HepG2 (cell line): ENCODE data around the gene HS6ST1. TPM values are rescaled to one million over a fixed set of nuclear protein-coding genes. Genes with fewer than 3 reads are reported as not detected.

Experiments
- CBX5 ChIP-seq: sonication (generic); formaldehyde crosslinking; IDR thresholded peaks from 2 replicates; pipeline ENCODE4 v1.4.0; 2020; ENCODE audit warnings: missing genetic modification reagents, borderline replicate concordance
- CREBL2 ChIP-seq: sonication (generic); formaldehyde crosslinking; IDR thresholded peaks from 2 replicates; pipeline ENCODE4 v1.8.1; 2023; ENCODE audit warnings: missing genetic modification reagents, mild to moderate bottlenecking, borderline replicate concordance
- CTCF ChIP-seq: sonication (generic); formaldehyde crosslinking; IDR thresholded peaks from 2 replicates; pipeline ENCODE4 v1.5.0; 2020; ENCODE audit warnings: mild to moderate bottlenecking, missing genetic modification reagents, moderate library complexity
- ELF4 ChIP-seq: sonication (generic); formaldehyde crosslinking; IDR thresholded peaks from 2 replicates; pipeline ENCODE4 v1.5.0; 2020; ENCODE audit warnings: missing genetic modification reagents, mild to moderate bottlenecking, moderate library complexity, borderline replicate concordance
- HIVEP1 ChIP-seq: sonication (generic); formaldehyde crosslinking; IDR thresholded peaks from 2 replicates; pipeline ENCODE4 v1.4.0; 2020; ENCODE audit warnings: mild to moderate bottlenecking, missing genetic modification reagents
- HMGA1 ChIP-seq: sonication (generic); formaldehyde crosslinking; conservative IDR thresholded peaks from 2 replicates; pipeline ENCODE4 v1.4.0; 2020; ENCODE audit warnings: missing genetic modification reagents
- MNT ChIP-seq: fragments of 450-650 bp; IDR thresholded peaks from 2 replicates; pipeline ENCODE4 v1.6.1; 2016
- NFIB ChIP-seq: sonication (generic); formaldehyde crosslinking; IDR thresholded peaks from 2 replicates; pipeline ENCODE4 v1.9.0; 2021; ENCODE audit warnings: missing genetic modification reagents, mild to moderate bottlenecking, borderline replicate concordance
- NR2C2 ChIP-seq: sonication (generic); formaldehyde crosslinking; IDR thresholded peaks from 2 replicates; pipeline ENCODE4 v1.4.0; 2020; ENCODE audit warnings: missing genetic modification reagents, mild to moderate bottlenecking, moderate library complexity, borderline replicate concordance
- PCBP2 ChIP-seq: fragments of 200-400 bp; formaldehyde crosslinking; optimal IDR thresholded peaks from 2 replicates; pipeline ENCODE3; 2018; ENCODE audit warnings: low read length, low read depth; ENCODE audit not compliant: poor library complexity, severe bottlenecking
- SNAPC5 ChIP-seq: sonication (generic); formaldehyde crosslinking; IDR thresholded peaks from 2 replicates; pipeline ENCODE4 v1.8.1; 2023; ENCODE audit warnings: mild to moderate bottlenecking, missing genetic modification reagents, borderline replicate concordance
- ZBTB38 ChIP-seq: sonication (generic); formaldehyde crosslinking; IDR thresholded peaks from 2 replicates; pipeline ENCODE4 v1.5.1; 2020; ENCODE audit warnings: mild to moderate bottlenecking, missing genetic modification reagents
- ZGPAT ChIP-seq: IDR thresholded peaks from 2 replicates; pipeline ENCODE4 v1.6.1; 2016; ENCODE audit warnings: mild to moderate bottlenecking
- ZNF30 ChIP-seq: sonication (generic); formaldehyde crosslinking; IDR thresholded peaks from 2 replicates; pipeline ENCODE4 v1.5.0; 2020; ENCODE audit warnings: mild to moderate bottlenecking, missing genetic modification reagents
- ZNF670 ChIP-seq: sonication (generic); formaldehyde crosslinking; IDR thresholded peaks from 2 replicates; pipeline ENCODE4 v1.8.0; 2022; ENCODE audit warnings: mild to moderate bottlenecking, missing genetic modification reagents, borderline replicate concordance
- ZNF678 ChIP-seq: sonication (generic); formaldehyde crosslinking; IDR thresholded peaks from 2 replicates; pipeline ENCODE4 v1.4.0; 2020; ENCODE audit warnings: mild to moderate bottlenecking, missing genetic modification reagents
- ZNF710 ChIP-seq: sonication (generic); formaldehyde crosslinking; IDR thresholded peaks from 2 replicates; pipeline ENCODE4 v1.5.0; 2020; ENCODE audit warnings: mild to moderate bottlenecking, missing genetic modification reagents, borderline replicate concordance
- polyA plus RNA-seq, 8 experiments: library from polyadenylated mRNA; depleted of rRNA in 3 of 8; stranded (reverse) in 7 of 8; unstranded in 1 of 8; fragments of >200 nt; fragmentation: Illumina TruSeq in 4 of 8; extraction: Trizol in 4 of 8; gene quantifications; 2 replicates each; pipeline versions ENCODE4 v1.2.1 to v1.2.3, GENCODE V29; 2011 to 2016; ENCODE audit warnings: low read depth in 4 of 8, missing spikeins in 1 of 8, mixed read lengths in 1 of 8; ENCODE audit not compliant: insufficient read depth in 1 of 8
- total RNA-seq, 5 experiments: library from RNA; depleted of rRNA; stranded (reverse); fragments of >200 nt; fragmentation: Illumina TruSeq; extraction: Trizol; gene quantifications; 2 replicates each; pipeline ENCODE4 v1.2.3, GENCODE V29; 2016; ENCODE audit warnings: low read depth in 1 of 5

The HS6ST1 gene
- total and polyA plus RNA-seq, 2 of the 13 experiments (the other 11 are each of a cell fraction or from before 2014, with no cell fraction given), result 34.5 to 84.6 TPM

GRCh38 chr2:128306081-128306930 is 12.4 kb downstream of the HS6ST1 start (continued):
- peak; percentile 42; the same call in 1 of the 2 replicates for TF ChIP-seq ZNF710 (CRISPR knock-in tag)
- TF ChIP-seq ELF4 (CRISPR knock-in tag), result no peak
- TF ChIP-seq SNAPC5 (CRISPR knock-in tag), result no peak
- peak; percentile 48; the same call in 1 of the 2 replicates for TF ChIP-seq CBX5 (CRISPR knock-in tag)
- TF ChIP-seq NR2C2 (CRISPR knock-in tag), result no peak
- no peak for TF ChIP-seq HMGA1 (CRISPR knock-in tag)
- TF ChIP-seq CREBL2 (CRISPR knock-in tag), result peak; percentile 86; the same call in 1 of the 2 replicates
- TF ChIP-seq ZNF30, result no peak
- no peak for TF ChIP-seq PCBP2
- 0 out of 2 replicates have a peak, but pooled peaks have one; percentile 36 for TF ChIP-seq ZNF678
- no peak for TF ChIP-seq NFIB
- peak; percentile 80 for TF ChIP-seq ZGPAT (CRISPR knock-in tag)
- TF ChIP-seq HIVEP1, result peak; percentile 48; the same call in 1 of the 2 replicates
- no peak for TF ChIP-seq MNT
- peak; percentile 34; the same call in 1 of the 2 replicates for TF ChIP-seq ZBTB38 (CRISPR knock-in tag)
- TF ChIP-seq CTCF (CRISPR knock-in tag), result peak; percentile 91
- no peak for TF ChIP-seq ZNF670
